IMR-90 (cell line): ENCODE measurements around the gene TEX36.

Experiments used
- BHLHE40 ChIP-seq: fragments of 150-350 bp; IDR thresholded peaks from 2 replicates; pipeline ENCODE4 v1.6.1; 2016; ENCODE audit warnings: mild to moderate bottlenecking, low read depth, low read length
- CEBPB ChIP-seq: IDR thresholded peaks from 2 replicates; pipeline ENCODE4 v1.6.1; 2012; ENCODE audit warnings: low read depth, low read length, improper control_type of control experiment
- CHD1 ChIP-seq: IDR thresholded peaks from 2 replicates; pipeline ENCODE4 v1.6.1; 2012; ENCODE audit warnings: low read depth, low read length, improper control_type of control experiment
- FOS ChIP-seq: fragments of 150-350 bp; IDR thresholded peaks from 2 replicates; pipeline ENCODE4 v1.6.1; 2016; ENCODE audit warnings: low read depth, low read length
- MAFK ChIP-seq: IDR thresholded peaks from 2 replicates; pipeline ENCODE4 v1.6.1; 2012; ENCODE audit warnings: low read depth, low read length, improper control_type of control experiment
- MXI1 ChIP-seq: IDR thresholded peaks from 2 replicates; pipeline ENCODE4 v1.6.1; 2012; ENCODE audit warnings: low read depth, mild to moderate bottlenecking, low read length, moderate library complexity, borderline replicate concordance
- NFE2L2 ChIP-seq: fragments of 150-350 bp; IDR thresholded peaks from 2 replicates; pipeline ENCODE4 v1.6.1; 2016; ENCODE audit warnings: low read depth, mild to moderate bottlenecking, low read length
- POLR2A ChIP-seq: IDR thresholded peaks from 2 replicates; pipeline ENCODE4 v1.6.1; 2012; ENCODE audit warnings: mild to moderate bottlenecking, low read depth, low read length
- RAD21 ChIP-seq: IDR thresholded peaks from 2 replicates; pipeline ENCODE4 v1.6.1; 2012; ENCODE audit warnings: low read length, improper control_type of control experiment
- RCOR1 ChIP-seq: IDR thresholded peaks from 2 replicates; pipeline ENCODE4 v1.6.1; 2012; ENCODE audit warnings: mild to moderate bottlenecking, low read length, improper control_type of control experiment; ENCODE audit not compliant: insufficient replicate concordance
- RFX5 ChIP-seq: IDR thresholded peaks from 2 replicates; pipeline ENCODE4 v1.8.0; 2012; ENCODE audit warnings: low read depth, mild to moderate bottlenecking, low read length, moderate library complexity
- SMC3 ChIP-seq: fragments of 150-350 bp; IDR thresholded peaks from 2 replicates; pipeline ENCODE4 v1.6.1; 2016; ENCODE audit warnings: low read depth, mild to moderate bottlenecking, antibody characterized with exemption, low read length, moderate library complexity
- TF ChIP-seq, protein P1 (sequence below): conservative IDR thresholded peaks from 2 replicates; pipeline ENCODE4 v1.5.1; 2012; ENCODE audit warnings: mild to moderate bottlenecking, low read depth, low read length, improper control_type of control experiment
- TF ChIP-seq, protein P2 (sequence below): fragments of 150-350 bp; IDR thresholded peaks from 2 replicates; pipeline ENCODE4 v1.6.1; 2017; ENCODE audit warnings: mild to moderate bottlenecking, antibody characterized with exemption, low read length, low read depth

DNA sequence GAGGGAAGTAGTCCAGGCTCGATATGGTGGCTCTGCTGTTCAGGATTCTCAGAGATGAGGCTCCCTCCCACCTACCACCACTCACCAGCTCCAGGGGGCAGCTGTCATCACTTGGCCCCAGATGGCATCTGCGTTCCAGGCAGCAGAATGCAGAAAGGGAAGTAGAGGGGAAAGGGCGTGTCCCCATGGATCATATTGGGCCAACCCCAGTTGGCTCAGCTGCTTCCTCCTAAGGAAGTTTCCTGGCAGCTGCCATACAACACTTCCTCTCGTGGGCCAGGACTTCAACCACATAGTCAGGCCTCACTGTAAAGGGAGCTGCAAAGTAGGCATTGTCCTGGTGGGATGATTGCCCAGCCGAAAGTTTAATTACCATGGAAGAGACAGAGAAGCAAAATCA lies 1.6 kb upstream of the TEX36 start:
- TF ChIP-seq, protein P1, sequence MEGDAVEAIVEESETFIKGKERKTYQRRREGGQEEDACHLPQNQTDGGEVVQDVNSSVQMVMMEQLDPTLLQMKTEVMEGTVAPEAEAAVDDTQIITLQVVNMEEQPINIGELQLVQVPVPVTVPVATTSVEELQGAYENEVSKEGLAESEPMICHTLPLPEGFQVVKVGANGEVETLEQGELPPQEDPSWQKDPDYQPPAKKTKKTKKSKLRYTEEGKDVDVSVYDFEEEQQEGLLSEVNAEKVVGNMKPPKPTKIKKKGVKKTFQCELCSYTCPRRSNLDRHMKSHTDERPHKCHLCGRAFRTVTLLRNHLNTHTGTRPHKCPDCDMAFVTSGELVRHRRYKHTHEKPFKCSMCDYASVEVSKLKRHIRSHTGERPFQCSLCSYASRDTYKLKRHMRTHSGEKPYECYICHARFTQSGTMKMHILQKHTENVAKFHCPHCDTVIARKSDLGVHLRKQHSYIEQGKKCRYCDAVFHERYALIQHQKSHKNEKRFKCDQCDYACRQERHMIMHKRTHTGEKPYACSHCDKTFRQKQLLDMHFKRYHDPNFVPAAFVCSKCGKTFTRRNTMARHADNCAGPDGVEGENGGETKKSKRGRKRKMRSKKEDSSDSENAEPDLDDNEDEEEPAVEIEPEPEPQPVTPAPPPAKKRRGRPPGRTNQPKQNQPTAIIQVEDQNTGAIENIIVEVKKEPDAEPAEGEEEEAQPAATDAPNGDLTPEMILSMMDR = no peak
- TF ChIP-seq BHLHE40 = no peak
- no peak for TF ChIP-seq SMC3
- TF ChIP-seq POLR2A = no peak
- no peak for TF ChIP-seq RCOR1
- no peak for TF ChIP-seq FOS
- no peak for TF ChIP-seq RAD21
- no peak for TF ChIP-seq RFX5
- TF ChIP-seq, protein P2, sequence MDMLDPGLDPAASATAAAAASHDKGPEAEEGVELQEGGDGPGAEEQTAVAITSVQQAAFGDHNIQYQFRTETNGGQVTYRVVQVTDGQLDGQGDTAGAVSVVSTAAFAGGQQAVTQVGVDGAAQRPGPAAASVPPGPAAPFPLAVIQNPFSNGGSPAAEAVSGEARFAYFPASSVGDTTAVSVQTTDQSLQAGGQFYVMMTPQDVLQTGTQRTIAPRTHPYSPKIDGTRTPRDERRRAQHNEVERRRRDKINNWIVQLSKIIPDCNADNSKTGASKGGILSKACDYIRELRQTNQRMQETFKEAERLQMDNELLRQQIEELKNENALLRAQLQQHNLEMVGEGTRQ = no peak
- TF ChIP-seq NFE2L2 = no peak
- TF ChIP-seq MXI1 = no peak
- TF ChIP-seq CEBPB = no peak
- TF ChIP-seq MAFK = no peak
- TF ChIP-seq CHD1 = no peak
